GM03348 (cell line): ENCODE data around the gene NLE1.
"Not testable (repeated sequence)": the region's sequence is repeated elsewhere in the genome, so short reads cannot be mapped to it uniquely, and the experiment has no call there.

Experiments
- DNase-seq: peaks from one replicate; pipeline ENCODE4 v3.0.0; 2012; ENCODE audit warnings: low spot score

NLE1 gene

DNA sequence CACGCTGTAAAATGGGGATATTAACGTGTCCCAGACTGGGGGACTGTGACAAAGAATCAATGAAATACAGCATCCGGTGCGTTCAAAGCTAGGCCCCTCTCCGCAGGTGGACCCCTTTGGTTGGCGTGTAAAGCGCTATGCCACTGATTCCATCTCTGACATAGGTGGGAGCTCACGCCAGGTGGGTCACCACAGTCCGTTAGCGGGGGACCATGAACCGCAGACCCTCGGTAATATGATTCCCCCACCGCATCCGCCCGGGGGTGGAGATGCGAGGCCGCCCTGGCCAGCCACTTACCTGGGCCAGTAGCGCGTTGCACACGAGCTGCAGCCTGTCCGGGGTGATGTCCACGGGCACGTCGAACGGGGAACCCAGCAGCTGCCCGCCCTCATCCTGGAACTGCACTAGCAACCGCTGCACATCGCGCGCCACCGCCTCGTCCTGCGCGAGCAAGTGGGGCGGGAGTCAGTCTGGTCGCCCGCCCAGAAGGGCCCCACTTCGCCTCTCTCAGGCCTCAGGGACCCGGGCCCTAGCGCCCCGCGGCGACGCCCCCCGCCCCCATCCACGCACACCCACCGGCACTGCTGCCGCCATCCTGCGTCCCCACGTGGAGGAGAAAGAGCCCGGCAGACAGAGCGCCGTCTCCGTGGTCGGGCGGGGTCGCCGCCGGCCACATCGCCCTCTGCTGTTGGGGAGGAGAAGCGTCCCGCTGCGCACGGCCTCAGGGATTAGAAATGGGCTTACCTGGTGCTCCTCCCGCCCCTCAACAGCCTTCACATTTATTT, at the start of gene NLE1:
TSS of gene NLE1 (minus strand) at position 623 of the 786 bp plus-strand sequence. CDS start at position 595, 28 bp downstream.
- DNase-seq, result peak; percentile 95

DNA sequence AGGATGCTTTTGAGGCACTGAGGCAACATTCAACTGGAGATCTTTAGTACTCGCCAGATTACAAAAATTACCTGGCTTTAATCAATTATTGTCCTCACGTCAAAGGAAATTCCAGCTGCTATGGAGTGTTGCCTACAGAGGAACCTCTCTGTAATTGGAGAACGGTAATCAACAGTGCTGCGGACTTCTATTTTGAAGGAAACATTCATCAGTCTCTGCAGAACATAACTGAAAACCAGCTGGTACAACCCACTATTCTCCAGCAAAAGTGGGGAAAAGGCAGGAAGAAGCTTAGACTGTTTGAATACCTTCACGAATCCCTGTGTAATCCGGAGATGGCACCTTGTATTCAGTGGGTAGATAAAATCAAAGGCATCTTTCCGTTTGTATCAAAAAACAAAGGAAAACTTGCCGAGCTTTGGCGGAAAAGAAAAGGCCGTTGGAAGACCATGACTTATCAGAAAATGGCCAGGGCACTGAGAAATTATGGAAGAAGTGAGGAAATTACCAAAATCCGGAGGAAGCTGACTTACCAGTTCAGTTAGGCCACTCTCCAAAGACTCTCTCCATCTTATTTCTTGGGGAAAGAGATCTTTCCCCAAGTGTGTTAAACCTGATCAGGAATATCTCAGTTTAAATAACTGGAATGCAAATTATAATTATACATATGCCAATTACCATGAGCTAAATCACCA, 49.0 kb upstream of the NLE1 start:
- DNase-seq, result no peak

DNA sequence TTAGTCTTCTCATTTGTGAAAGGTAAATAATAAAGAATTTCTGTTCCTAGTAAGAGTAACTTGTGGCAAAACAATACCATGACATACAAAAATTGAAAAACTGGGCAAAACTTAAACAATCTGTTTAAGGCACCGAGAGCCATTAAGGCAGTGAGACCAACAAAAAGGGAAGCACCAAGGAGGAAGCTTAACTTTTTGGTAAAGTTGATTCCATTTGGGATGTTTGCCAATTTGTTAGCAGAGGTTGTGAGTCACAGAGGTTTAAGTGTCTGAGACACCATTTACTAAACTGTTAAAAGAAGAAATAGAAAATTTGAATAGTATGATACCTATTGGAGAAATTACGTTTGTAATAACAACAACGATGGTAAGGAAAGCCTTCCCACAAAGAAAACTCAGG, 47.2 kb upstream of the NLE1 start:
- DNase-seq, result no peak

DNA sequence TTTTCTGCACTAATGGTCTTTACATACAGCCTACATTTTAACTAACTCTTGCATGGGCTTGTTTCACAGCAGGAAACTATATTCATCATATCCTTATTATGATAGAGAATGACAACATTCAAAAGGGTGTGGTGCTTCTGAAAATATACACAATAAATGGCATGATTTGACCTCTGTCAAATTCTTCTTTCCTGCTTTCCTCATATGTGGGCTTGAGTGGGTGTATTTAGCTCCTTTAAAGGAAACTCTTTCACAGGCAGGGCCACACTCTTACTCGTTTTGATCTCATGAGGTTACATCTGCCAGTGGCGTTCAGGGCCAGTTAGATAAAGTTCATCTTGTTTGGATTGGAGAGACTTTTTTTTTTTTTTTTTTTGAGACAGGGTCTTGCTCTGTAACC, 46.0 kb upstream of the NLE1 start:
- DNase-seq, result no peak

DNA sequence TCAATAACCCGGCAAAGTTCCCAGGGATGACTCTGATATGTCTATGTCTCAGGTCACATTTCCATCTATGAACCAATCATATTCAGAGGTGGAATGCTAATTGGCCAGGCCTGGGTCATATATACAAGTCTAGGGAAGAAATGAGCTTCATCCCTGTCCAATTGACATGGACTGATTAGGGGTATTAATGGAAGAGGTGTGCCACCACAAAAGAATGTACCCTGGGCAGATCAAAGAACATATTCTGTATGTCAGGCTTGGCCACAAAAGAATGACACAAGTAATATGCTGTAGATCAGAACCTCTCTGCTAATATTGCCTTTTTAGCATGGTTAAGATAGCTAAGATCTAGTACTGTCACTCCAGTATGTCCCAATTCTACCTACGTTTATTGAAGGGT, 45.4 kb upstream of the NLE1 start:
- no peak for DNase-seq

DNA sequence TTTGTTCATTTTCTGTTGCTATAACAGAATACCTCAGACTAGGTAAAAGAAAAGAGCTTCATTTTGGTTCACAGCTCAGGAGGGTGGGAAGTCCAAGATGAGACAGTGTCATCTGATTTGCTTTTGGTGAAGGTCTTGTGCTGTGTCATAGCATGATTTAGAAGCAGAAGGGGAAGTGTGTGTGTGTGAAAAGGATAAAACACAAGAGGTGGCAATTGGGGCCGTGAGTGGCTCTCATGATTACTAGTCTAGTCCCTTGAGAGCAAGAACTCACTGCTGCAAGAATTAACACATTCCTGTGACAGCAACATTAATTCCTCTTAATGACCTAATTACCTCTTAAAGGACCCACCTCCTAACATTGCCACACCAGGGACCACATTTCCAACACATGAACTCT, 43.7 kb upstream of the NLE1 start:
- DNase-seq, result no peak

DNA sequence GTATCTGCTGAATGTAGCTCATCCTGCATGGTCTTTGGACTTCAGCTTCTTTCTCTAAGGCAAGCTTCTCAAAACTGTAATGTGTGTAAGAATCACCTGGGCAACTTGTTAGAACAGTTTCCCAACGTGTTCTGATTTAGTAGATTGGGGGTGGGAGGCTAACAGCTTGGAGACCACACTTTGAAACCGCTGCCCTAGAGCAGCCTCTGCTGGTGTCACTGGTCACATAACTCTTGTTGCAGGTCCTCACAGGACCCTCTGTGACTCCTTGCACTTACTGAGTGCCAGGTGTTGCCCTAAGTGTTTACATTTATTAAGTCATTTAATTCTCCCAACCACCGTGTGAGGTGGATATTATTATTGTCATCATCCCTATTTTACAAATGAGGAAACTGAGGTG, 42.2 kb upstream of the NLE1 start:
- DNase-seq, result no peak

DNA sequence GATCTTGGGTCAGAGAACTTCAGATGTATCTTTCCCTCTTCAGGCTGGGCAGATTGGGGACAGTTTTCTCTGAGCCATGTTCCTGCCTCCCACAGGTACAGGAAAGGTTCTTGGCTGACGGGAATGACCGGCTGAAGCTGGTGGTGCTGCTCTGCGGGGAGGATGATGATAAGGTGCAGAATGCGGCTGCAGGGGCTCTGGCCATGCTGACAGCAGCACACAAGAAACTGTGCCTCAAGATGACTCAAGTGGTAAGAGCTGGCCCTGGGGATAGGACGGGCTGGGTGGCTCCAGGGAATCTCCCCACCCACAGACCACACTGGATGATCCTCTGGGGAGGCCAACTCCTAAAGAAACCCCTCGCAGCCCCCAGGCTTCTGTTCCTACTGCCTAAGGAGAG, 41.2 kb upstream of the NLE1 start:
- DNase-seq, result no peak

DNA sequence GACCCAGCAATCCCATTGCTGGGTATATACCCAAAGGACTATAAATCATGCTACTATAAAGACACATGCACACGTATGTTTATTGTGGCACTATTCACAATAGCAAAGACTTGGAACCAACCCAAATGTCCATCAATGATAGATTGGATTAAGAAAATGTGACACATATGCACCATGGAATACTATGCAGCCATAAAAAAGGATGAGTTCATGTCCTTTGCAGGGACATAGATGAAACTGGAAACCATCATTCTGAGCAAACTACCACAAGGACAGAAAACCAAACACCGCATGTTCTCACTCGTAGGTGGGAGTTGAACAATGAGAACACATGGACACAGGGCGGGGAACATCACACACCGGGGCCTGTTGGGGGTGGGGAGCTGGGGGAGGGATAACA, 37.3 kb upstream of the NLE1 start:
- DNase-seq, result not testable (repeated sequence)

DNA sequence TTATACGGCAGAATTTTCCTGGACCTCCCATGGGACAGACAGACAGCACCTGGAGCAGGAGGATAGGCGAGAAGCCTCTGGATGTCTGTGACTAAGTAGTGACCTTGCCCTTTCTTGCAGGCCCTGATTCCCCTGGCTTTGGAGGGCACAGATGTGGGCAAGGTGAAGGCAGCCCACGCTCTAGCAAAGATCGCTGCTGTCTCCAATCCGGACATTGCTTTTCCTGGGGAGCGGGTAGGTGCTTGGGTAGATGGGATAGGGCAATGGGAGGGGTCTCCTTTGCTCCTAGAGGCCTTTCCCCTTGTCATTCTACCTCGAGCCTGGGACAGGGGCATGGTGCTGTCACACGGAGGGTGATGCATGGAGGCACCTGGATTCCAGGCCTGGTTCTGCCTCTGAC, 34.8 kb upstream of the NLE1 start:
- no peak for DNase-seq

DNA sequence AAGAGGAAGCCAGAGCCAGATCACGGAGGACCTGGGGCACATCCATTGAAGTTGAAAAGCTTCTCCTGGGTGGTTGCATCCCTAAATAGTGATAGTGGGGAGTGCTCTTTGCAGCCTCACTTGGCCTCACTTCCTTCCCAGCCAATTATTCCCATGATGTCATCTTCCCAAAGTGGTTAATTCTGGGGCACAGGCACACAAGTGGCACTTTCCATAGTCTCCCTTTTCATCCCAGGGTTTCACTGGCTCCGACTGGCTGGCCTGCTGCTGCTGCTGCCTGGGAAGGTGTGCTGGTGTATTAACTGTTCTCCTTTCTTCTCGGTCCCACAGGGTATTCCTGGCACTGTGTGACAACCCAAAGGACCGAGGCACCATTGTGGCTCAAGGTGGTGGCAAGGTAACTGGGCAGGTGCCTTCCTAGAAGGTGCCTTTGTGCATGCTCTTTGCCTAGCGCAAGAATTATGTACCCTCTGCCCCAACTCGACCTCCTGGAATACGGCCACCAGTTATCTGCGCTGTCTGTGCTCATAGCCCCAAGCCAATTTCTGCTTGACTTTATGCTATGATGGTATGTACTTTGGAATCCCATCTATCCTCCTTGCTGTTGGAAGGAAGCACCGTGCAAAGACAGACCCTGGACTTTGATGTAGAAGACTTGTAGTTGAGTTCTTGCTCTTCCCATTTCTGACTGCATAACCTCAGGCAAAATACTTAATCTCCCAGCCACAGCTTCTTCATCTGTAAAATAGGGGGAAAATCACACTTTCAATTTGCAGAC, 33.7 kb upstream of the NLE1 start:
- DNase-seq, result no peak

DNA sequence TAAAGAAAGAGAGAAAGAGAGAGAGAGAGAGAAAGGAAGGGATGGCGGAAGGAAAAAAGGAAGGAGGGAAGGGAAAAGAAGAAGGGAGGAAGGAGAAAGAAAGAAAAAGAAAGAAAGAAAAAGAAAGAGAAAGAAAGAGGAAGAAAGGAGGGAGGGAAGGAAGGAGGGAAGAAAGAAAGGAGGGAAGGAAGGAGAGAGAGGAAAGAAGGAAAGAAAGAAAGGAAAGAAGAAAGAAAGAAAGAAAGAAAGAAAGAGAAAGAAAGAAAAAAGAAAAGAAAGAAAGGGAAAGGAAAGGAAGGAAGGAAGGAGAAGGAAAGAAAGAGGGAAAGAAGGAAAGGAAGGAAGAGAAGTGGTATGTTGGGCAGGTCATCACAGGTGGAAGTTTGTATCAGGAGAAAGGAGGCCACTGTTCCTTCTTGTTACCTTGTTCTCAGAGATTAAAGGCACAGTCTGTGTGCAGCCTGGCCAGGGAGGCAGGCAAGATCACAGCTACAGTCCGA, 32.8 kb upstream of the NLE1 start:
- no peak for DNase-seq

DNA sequence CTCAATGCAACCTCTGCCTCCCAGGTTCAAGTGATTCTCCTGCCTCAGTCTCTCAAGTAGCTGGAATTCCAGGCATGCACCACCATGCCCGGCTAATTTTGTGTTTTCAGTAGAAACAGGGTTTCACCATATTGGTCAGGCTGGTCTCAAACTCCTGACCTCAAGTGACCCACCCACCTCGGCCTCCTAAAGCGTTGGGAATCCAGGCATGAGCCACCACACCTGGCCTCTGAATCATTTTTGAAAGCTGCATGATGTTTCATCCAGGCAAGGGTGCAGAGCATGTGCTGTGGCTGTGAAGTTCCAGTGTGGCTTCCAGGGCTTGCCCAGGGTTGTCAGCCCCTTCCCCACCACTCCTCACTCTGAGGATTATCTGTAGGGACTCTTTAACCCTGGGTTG, 30.2 kb upstream of the NLE1 start:
- DNase-seq, result not testable (repeated sequence)

DNA sequence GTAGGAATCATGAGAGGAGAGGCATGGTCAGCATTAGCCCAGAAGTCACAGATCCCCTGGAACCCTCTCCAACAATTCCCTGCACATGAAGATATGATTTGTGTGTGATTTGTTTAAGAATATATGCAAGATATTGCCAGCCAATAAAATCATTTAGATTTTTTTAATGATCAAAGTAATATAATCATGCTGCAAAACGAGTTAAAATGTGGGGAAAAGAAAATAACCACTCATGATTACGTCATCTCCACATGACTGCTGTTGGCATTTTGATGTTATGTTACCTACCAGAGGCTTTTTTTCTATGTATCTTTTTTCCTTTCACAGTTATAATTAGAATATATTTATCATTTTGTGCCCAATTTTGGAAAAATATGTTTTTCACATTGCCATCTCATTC, 29.7 kb upstream of the NLE1 start:
- peak; percentile 33 for DNase-seq

DNA sequence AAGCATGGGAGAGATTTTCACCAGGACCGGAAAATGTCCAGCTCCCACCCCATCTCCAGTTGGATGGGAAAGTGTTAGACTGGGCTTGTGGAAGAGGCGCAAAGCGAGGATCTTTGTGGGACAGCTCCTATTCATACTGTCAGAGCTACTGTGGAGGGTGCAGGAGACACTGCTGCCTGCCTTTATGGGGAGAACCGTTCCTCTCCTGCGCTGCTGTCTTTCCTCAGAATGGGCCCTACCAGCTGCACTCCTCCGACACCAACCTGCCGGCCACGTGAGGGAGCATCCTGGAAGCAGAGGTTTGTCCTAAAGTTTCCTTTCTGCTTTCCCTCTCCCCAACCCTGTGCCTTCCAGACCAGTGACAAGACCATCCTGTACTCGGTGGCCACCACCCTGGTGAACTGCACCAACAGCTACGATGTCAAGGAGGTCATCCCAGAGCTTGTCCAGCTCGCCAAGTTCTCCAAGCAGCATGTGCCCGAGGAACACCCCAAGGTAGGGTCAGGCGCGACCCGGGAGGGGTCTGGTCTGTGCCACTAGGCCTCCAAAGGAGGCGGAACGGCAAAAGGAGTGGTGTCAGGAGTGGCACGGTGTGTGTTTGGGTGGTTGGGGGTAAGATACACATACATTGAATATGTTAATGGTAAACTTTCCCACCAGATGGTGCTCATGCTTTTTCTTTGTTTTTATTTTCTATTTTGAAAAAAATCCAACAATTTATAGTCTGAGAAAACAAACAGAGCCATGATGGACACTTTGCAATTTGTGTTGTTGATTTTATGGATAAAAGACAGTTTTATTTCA, 29.1 kb upstream of the NLE1 start:
- peak; percentile 79 for DNase-seq

DNA sequence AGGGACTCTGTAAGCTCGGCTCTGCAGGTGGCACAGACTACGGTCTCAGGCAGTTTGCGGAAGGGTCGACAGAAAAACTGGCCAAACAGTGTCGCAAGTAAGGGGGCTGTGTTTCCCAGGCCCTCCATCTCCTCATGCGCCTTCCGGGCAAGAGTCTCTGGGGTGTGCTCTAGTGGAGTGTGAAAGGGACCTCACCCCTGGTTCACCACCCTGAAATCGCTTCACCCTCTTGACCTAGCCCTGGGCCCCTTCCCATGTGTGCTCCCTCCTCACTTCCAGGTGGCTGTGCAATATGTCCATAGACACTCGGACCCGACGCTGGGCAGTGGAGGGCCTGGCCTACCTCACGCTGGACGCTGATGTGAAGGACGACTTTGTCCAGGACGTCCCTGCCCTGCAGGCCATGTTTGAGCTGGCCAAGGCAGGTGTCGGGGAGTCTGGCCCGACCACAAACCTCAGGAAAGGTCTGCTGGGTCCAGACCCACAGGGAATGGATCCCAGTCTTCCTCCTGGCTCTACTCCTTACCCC, 27.8 kb upstream of the NLE1 start:
- no peak for DNase-seq

DNA sequence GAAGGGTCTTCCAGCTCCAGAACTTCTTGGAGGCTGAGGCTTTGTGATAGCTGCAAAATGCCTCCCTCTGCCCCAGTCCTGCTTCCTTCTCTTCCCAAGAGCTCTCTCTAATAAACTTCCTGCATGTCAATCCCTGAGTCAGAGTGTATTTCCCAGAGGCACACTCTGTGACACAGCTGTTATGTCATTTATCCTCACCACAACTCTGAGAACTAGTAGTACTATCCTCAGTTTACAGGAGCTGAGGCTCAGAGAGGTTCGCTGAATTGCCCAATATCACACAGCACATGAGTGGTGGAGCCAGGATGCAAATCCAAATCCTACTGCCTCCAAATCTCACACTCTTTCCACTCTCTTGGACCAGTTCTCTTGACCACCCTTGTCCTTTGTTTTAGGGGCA, 25.6 kb upstream of the NLE1 start:
- DNase-seq, result no peak

DNA sequence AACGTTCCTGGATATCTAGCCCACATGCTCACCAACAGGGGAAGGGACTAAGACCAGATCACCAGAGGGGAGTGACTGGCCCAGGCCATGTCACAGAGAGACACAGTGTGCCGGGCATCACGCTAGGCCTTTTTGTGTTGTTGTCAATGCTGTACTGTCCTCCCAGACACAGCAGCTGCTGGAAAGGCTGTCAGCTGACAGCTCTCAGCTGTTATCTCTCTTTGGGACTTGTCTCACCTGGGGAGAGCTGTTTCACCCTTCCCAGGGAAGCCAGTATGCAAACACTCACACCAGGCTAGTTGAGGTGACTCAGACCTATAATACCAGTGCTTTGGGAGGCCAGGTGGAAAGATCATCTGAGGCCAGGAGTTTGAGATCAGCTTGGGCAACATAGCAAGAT, 24.9 kb upstream of the NLE1 start:
- no peak for DNase-seq

DNA sequence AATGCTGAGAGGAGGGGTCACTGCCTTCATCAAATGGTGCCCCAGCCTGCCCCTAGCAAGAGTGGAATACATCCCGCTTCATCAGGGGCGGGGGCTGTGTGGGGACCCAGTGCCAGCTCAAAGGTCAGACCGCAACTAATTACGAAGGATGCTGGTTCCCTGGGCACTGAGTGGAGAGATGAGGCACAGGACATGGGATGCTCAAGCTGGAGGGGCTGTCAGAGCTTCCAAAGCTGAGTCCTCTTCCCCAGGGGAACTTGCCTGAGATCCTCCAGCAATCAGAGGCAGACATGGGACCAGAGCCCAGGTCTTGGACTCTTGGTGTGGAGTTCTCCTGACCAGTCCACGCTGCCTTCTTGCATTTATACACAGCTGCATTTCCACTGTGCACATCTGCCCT, 24.4 kb upstream of the NLE1 start:
- no peak for DNase-seq

DNA sequence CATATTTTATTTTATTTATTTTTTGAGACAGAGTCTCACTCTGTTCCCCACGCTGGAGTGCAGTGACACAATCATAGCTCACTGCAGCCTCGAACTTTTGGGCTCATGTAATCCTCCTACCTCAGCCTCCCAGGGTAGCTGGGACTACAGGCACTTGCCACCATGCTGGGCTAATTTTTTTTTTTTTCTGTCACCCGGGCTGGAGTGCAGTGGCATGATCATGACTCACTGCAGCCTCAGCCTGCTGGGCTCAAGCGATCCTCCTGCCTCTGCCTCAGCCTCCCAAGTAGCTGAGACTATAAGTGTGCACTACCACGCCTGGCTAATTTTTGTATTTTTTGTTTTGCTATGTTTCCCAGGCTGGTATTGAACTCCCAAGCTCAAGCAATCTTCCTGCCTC, 22.6 kb upstream of the NLE1 start:
- no peak for DNase-seq

DNA sequence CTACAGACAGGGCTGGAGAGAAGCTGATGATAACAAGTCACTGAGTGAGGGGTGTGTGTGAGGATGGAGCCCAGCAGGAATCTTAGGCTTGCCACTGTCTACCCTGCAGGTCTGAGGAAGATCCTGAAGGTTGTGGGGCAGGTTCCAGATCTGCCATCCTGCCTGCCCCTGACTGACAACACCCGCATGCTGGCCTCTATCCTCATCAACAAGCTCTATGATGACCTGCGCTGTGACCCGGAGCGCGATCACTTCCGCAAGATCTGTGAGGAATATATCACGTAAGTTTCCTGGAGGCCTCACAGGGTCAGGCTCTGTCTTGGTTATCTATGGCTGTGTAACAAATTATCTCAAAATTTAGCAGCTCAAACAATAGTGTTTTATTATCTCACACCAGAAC, 21.8 kb upstream of the NLE1 start:
- no peak for DNase-seq

DNA sequence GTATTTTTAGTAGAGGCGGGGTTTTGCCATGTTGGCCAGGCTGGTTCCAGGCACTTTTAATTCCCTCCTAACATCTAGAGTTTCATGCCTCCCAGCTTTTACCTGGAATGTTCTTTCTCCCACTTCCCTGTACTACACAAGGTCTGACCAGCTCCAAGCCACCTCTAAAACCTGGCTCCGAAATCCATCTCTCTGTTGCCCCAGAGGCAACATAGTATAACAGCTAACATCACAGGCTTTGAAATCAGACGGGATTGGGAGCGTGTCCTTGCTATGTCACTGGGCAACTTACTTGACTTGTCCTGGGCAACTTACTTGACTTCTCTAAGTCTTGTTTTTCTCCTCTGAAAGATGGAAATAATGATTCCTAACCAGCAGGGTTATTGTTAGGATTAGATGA, 20.7 kb upstream of the NLE1 start:
- no peak for DNase-seq
